ENCODE data around the gene FAM78B. TPM values are rescaled to one million over a fixed set of nuclear protein-coding genes. Genes with fewer than 3 reads are reported as not detected.

Gene FAM78B
- total RNA-seq, 1 experiment from 2014 or later, result 0.72 TPM

GRCh38 chr1:166164995-166165660, 1.7 kb downstream of the FAM78B start:
- no peak for DNase-seq (ENCODE audit: low spot score)

GRCh38 chr1:166164646-166164994, 2.2 kb downstream of the FAM78B start:
- no peak for DNase-seq (ENCODE audit: low spot score)

DNA sequence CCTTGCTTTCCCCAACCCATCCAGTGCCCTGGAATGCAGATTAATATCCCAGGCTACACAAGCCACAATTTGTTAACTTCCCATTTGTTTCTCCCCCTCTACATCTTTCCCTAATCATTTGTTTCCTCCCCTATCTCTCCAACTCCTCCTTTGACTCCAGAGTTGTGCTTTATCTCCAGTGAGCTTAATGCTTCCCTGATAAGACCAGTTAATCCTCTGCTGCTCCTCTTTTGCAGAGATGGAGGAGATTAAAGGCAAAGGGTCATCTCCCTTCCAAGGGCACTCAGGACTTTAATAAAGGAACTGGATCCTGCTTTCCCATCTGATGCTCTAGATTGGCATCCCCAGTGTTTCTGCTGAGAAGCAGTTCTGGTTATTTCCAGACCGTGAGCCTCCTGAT, 7.1 kb downstream of the FAM78B start:
- no peak for DNase-seq (ENCODE audit: low spot score)

- no peak for DNase-seq (ENCODE audit: low spot score)
Observed at GRCh38 chr1:166156674-166157073, 10.1 kb downstream of the FAM78B start.

DNA sequence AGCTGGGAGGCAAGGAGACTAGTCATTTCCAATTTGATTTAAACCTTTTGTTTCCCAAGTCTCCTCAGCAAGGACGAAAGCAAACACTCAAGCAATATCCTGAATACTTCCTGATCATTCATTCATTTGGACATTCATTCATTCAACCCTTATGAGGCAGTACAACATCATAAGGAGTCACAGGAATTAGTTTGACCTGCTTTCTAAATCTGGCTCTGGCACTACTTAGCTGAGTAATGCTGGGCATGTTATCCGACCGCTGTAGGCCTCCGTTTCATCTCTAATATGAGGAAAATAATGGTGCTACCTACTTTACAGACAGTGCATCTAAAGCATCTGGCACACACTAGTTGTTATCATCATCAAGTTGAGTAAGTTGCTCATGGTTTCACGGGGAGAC, 11.7 kb downstream of the FAM78B start:
- no peak for DNase-seq (ENCODE audit: low spot score)

GRCh38 chr1:166153525-166154314, 13.1 kb downstream of the FAM78B start:
- DNase-seq (ENCODE audit: low spot score), result no peak

DNA sequence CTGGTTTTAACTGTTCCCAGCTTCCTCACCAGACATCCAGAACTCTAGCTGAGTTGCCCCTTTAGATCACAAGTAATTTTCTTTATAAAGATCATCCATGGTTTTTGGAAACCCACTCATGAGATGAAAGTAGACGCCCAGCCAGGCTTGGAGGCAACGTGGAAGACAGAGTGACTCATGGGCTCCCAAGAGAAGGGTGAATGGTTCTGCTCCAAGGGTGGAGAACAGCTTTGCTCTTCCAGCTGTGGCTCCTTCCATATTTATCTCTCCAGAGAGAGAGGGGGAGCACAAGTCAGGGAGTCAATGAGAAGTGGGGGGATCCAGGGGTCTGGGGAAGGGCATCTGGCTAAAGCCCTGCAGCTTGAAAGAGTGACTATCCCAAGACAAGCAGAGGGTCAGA, 13.8 kb downstream of the FAM78B start:
- no peak for DNase-seq (ENCODE audit: low spot score)

GRCh38 chr1:166151804-166152203, 15.0 kb downstream of the FAM78B start:
- DNase-seq (ENCODE audit: low spot score), result no peak

- peak; percentile 23 for DNase-seq (ENCODE audit: low spot score)
Observed at GRCh38 chr1:166145499-166145898, 21.3 kb downstream of the FAM78B start.

DNA sequence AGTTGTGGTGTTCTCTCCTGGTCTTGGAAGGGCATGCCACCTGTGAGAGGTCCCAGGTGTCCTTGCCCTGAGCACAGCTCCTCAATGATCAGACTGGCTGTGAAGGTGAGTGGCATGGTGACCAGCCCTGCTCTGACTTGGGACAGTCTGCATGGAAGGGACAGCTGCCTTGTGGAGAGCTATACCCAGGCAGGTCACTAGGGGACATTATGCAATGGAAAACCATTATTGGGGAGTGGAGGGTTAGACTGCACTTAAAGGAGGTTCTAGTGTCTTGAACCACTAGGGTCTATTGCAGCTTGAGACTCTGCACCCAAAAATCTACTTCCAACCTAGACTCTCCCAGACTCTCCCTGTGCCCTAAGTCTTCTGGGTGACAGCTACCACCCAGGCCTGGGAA, 24.8 kb downstream of the FAM78B start:
- DNase-seq (ENCODE audit: low spot score), result no peak

DNA sequence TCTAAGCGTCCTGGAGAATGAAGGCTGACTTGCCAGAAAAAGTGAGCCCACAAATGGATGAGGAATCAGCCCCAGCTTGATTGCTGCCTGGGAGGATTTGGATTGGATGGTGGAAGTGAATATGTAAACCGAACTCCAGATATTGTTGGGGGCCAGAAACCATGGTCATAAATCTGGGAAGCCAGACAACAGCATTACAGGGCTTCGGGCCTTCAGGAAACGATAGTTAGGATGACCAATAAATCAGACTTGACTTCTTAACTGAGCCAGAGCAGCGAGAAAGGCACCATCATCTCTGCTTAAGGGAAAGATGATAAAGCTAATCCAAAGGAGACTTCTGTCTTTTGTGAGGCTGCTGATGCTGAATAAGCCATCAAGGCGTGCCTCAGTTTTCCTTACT, 26.6 kb downstream of the FAM78B start:
- DNase-seq (ENCODE audit: low spot score), result no peak

- DNase-seq (ENCODE audit: low spot score), result no peak
Observed at GRCh38 chr1:166139735-166140134, 27.1 kb downstream of the FAM78B start.

DNA sequence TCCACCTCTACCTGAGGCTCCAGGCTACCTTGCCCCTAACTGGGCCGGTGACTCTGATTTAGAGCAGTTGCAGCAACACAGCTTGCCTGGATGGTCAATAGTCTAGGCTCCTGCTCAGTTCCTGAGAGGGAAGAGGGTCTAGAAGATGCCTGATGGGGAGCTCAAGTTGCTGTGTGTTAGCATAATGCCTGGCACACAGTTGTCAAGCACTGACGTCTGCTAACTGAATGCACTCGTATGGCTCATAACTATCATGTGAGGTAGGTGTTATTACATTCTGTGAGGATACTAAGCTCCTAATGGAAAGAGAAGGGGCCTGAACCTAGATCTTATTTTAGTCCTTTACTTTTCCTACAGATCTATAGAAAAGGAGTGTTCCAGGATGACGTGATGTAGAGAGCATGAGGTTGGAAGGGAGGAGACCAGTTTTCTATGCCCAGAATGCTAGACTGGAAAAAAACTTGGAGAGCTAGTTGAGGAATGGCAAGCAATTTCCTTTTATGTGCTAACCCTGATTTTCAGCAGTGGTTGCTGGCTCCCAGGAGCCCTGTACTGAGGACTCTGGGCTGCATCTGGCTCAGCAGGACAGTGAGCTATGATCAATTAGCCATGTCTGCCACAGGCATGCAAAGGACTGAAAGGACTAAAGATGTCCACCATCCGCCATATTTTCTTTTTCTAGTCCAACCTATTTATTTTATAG, 30.0 kb downstream of the FAM78B start:
- no peak for DNase-seq (ENCODE audit: low spot score)

- DNase-seq (ENCODE audit: low spot score), result no peak
Observed at GRCh38 chr1:166136222-166136621, 30.6 kb downstream of the FAM78B start.

GRCh38 chr1:166133857-166134256, 32.9 kb downstream of the FAM78B start:
- DNase-seq (ENCODE audit: low spot score), result no peak

GRCh38 chr1:166133276-166133841, 33.4 kb downstream of the FAM78B start:
- DNase-seq (ENCODE audit: low spot score), result no peak

GRCh38 chr1:166132496-166132895, 34.3 kb downstream of the FAM78B start:
- DNase-seq (ENCODE audit: low spot score), result no peak

DNA sequence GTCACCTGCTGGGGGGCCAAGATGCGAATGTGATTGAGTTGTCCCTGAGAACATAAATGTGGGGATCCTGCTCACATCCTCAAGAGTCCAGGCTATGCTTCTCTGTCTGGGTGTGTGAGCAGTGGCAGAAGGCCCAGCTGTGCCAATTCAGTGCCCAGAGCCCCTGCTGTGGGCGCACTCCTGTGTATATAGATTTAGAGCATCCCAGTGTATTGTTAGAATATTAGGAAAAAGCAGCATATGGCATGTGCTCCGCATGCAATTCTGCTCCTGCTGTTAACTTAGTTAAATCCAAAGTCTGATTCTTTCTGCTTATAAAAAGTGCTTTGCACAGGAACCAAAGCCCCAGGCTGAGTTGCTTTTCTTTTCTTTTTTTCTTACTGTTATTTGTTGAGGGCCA, 37.8 kb downstream of the FAM78B start:
- no peak for DNase-seq (ENCODE audit: low spot score)

DNA sequence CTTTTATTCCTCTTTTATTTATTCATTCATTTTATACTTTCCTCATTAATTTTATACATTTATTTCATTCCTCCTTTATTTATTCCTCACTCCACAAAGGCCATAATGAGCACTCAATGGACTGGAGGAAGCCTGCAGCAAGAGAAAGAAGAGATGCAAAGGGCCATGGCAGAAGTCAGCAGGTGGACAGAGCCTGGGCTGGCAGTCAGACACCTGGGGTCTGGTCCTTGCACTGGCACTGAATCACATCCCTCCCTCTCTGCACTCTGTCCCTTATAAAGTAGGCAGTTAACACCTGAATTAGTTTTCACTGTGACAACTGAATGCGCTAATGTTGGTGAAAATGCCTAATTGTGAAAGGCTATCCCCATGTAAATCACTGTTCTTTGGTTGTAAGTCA, 38.6 kb downstream of the FAM78B start:
- no peak for DNase-seq (ENCODE audit: low spot score)

DNA sequence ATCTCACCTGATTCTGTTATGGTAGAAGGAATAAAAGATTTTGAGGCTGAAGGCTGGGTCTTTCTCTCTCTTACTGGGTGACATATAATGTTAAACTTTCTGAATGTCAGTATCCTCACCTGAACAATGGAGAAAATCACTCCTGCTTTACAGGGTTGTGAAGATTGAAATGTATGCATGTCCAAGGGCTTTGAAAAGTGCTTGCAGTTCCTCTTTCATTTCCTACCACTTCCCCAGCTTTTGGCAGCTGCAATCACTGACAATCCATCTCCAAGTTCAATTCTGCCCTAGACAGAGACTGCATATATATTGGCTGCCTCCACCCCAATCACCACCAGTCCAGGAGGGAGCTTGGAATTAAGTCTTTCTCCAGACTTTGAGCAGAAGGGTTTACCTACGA, 39.8 kb downstream of the FAM78B start:
- DNase-seq (ENCODE audit: low spot score), result no peak

GRCh38 chr1:166122873-166123466, 43.8 kb downstream of the FAM78B start:
- no peak for DNase-seq (ENCODE audit: low spot score)

- DNase-seq (ENCODE audit: low spot score), result no peak
Observed at GRCh38 chr1:166121010-166121409, 45.8 kb downstream of the FAM78B start.
